ENCODE measurements around the gene CREBBP. TPM values are rescaled to one million over a fixed set of nuclear protein-coding genes. Genes with fewer than 3 reads are reported as not detected.

CREBBP gene
- total RNA-seq, 4 donors from 2014 or later: 67.1 to 106 (median 91.0) TPM

DNA sequence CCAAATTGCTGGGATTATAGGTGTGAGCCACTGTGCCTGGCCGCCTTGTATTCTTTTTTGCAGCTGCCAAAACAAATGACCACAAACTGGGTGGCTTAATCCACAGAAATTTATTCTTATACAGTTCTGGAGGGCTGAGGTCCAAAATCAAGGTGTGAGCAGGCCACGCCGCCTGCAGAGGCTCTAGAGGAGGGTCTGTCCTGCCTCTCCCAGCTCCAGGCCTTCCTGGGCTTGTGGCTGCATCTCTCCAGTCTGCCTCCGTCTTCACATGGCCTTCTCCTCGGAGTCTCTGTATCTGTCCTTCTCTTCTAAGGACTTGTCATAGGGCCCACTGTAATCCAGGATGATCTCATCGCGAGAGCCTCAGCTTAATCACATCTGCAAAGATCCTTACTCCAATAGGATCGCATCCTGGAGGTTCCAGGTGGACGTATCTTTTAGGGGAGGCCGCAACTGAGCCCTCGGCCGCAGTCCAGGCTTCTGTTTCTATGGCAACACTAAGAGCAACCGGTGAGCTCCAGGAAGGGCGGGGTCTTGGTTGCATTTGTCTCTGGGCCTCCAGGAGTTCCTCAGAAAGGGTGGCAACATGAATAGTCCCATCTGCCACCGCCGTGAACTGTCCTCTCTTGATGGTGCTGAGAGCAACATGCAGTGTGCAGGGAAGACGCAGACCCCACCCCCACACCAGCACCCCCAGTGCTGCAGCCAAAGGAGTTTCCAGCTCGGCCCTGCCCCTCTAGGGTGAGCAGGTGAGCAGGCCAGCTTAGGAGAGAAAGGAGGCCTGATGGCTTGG, 29.5 kb upstream of the CREBBP start:
- Histone ChIP-seq H3K36me3 (no peaks in the 10 kb centered on the region), H3K27ac (no peak overlapping the region), H3K4me1 (no peaks in the 10 kb centered on the region), H3K27me3 (no peaks in the 10 kb centered on the region), H3K9me3 (no peaks in the 10 kb centered on the region), H3K4me3 (no peak overlapping the region)
- WGBS, 2 donors: 70 to 78% methylated on average over 16 to 18 of the region's 18 CpGs
- DNase-seq (ENCODE audit: low spot score in 2 of 2): no peak
- TF ChIP-seq EP300 (IDR thresholded peaks at IDR 0.05): no peak
- TF ChIP-seq CTCF (IDR thresholded peaks at IDR 0.05): no peak
- TF ChIP-seq POLR2A (IDR thresholded peaks at IDR 0.05): no peak

GRCh38 chr16:3908951-3909437, 28.5 kb upstream of the CREBBP start:
- H3K27ac ChIP-seq: no peak overlapping the region
- H3K9me3 ChIP-seq: no peaks in the 10 kb centered on the region
- DNase-seq (ENCODE audit: low spot score in 2 of 2): no peak
- H3K27me3 ChIP-seq: no peaks in the 10 kb centered on the region
- H3K36me3 ChIP-seq: no peaks in the 10 kb centered on the region
- no peaks in the 10 kb centered on the region for H3K4me1 ChIP-seq
- no peak overlapping the region for H3K4me3 ChIP-seq
- WGBS, 2 donors: 78 to 86% methylated on average over 17 of the region's 17 CpGs
- TF ChIP-seq CTCF (IDR thresholded peaks at IDR 0.05): no peak
- TF ChIP-seq POLR2A (IDR thresholded peaks at IDR 0.05): no peak
- no peak for TF ChIP-seq EP300 (IDR thresholded peaks at IDR 0.05)

DNA sequence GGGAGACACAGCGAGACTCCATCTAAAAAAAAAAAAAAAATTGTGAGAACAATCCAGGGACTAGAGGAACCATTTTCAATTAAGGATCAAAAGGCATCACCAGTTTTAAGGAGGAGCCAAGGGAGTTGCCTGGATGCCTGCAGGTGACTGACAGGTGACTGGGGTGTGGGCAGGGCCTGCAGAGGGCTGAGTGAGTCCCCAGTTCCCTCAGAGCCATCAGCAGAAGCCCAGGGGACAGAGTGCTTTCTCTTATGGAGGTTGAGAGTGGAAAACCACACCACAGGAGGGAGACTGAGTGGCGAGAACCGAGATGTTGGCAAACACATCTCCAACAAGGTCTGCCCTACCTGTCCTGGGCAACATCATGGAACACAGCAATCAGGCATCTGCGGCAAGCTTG, 27.1 kb upstream of the CREBBP start:
- whole genome bisulfite sequencing, 2 donors: 83 to 91% methylated on average over 4 of the region's 4 CpGs
- DNase-seq (ENCODE audit: low spot score in 2 of 2): no peak
- H3K9me3 ChIP-seq: no peaks in the 10 kb centered on the region

GRCh38 chr16:3906363-3906762, 25.9 kb upstream of the CREBBP start:
- TF ChIP-seq POLR2A (IDR thresholded peaks at IDR 0.05) (no peak), CTCF (IDR thresholded peaks at IDR 0.05) (no peak), EP300 (IDR thresholded peaks at IDR 0.05) (no peak)
- Histone ChIP-seq H3K4me1 (no peaks in the 10 kb centered on the region), H3K9me3 (no peaks in the 10 kb centered on the region), H3K4me3 (no peak overlapping the region), H3K36me3 (no peaks in the 10 kb centered on the region), H3K27ac (no peak overlapping the region), H3K27me3 (no peaks in the 10 kb centered on the region)
- no peak for DNase-seq (ENCODE audit: low spot score in 2 of 2)
- WGBS, 2 donors: 91 to 97% methylated on average over 1 of the region's 1 CpG

More for the DNA sequence above, 27.1 kb upstream of the CREBBP start:
- H3K4me3 ChIP-seq: no peak overlapping the region
- TF ChIP-seq EP300 (IDR thresholded peaks at IDR 0.05) (no peak), POLR2A (IDR thresholded peaks at IDR 0.05) (no peak), CTCF (IDR thresholded peaks at IDR 0.05) (no peak)
- no peaks in the 10 kb centered on the region for H3K27me3 ChIP-seq
- no peak overlapping the region for H3K27ac ChIP-seq
- H3K36me3 ChIP-seq: no peaks in the 10 kb centered on the region
- no peaks in the 10 kb centered on the region for H3K4me1 ChIP-seq

DNA sequence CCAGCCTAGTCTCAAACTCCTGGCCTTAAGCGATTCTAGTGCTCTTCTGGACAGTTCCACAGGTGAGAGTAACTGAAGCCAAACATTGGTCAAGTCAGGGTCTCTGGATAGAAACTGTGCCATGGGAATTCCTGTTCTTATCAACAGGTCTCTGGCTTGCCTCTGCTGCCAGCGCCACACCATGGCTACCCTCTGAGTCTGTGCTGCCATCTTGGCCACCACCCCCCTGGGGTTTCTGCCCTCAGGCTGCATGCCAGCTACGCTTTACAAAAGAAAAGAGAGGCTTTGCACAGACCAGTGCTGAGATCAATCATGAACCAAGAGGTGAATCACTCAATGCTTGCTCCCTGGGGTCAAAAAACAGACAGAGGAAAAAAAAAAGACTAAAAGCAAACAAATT, 24.4 kb upstream of the CREBBP start:
- no peak for DNase-seq (ENCODE audit: low spot score in 2 of 2)
- H3K36me3 ChIP-seq: no peaks in the 10 kb centered on the region
- WGBS, 2 donors: 77 to 86% methylated on average over 3 of the region's 3 CpGs
- no peak for TF ChIP-seq POLR2A (IDR thresholded peaks at IDR 0.05)
- TF ChIP-seq EP300 (IDR thresholded peaks at IDR 0.05): no peak
- no peak for TF ChIP-seq CTCF (IDR thresholded peaks at IDR 0.05)
- H3K4me3 ChIP-seq: no peak overlapping the region
- H3K27me3 ChIP-seq: no peaks in the 10 kb centered on the region
- H3K4me1 ChIP-seq: no peaks in the 10 kb centered on the region
- H3K27ac ChIP-seq: no peak overlapping the region
- H3K9me3 ChIP-seq: no peaks in the 10 kb centered on the region
